ENCODE data around the gene CYBA.
"Not testable (repeated sequence)": the region's sequence is repeated elsewhere in the genome, so short reads cannot be mapped to it uniquely, and the experiment has no call there.

Gene CYBA

GRCh38 chr16:88613911-88614817 lies 36.7 kb downstream of the CYBA start:
- peak; percentile 40 for DNase-seq (ENCODE audit: low spot score)

DNA sequence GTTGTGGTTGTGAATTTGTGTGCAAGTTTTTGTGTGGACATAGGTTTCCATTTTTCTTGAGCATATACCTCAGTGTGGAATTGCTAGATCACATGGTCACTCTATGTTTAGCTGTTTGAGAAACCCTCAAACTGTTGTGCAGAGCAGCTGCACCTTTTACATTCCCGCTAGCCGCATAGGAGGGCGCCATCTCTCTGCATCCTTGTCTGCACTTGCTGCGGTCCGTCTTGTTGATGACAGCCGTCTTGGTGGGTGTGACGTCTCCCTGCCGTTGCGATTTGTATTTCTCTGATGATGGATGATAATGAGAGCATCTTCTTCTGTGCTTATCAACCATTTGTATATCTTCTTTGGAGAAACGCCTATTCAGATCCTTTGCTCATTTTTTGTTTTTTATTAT lies 37.6 kb downstream of the CYBA start:
- DNase-seq (ENCODE audit: low spot score) = no peak

GRCh38 chr16:88610909-88611812 lies 39.7 kb downstream of the CYBA start:
- DNase-seq (ENCODE audit: low spot score) = no peak

- no peak for DNase-seq (ENCODE audit: low spot score)
Observed at GRCh38 chr16:88610080-88610479, 40.8 kb downstream of the CYBA start.

GRCh38 chr16:88609426-88609825 lies 41.4 kb downstream of the CYBA start:
- not testable (repeated sequence) for DNase-seq (ENCODE audit: low spot score)

DNA sequence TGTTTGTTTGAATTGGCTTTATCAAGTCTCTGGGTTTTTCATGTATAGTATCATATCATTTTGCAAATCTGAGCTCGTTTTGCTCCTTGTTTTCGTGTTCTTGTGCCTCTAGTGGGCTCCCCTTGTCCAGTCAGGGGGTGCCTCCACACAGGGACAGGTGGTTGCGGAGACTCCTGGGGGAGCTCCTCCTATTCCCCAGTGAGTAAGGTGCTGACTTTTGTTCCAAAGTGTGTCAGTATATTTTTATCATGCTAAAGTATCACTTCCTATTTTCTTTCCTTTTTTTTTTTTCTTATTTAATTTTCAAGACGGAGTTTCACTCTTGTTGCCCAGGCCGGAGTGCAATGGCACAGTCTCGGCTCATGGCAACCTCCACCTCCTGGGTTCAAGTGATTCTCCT lies 42.8 kb downstream of the CYBA start:
- no peak for DNase-seq (ENCODE audit: low spot score)

DNA sequence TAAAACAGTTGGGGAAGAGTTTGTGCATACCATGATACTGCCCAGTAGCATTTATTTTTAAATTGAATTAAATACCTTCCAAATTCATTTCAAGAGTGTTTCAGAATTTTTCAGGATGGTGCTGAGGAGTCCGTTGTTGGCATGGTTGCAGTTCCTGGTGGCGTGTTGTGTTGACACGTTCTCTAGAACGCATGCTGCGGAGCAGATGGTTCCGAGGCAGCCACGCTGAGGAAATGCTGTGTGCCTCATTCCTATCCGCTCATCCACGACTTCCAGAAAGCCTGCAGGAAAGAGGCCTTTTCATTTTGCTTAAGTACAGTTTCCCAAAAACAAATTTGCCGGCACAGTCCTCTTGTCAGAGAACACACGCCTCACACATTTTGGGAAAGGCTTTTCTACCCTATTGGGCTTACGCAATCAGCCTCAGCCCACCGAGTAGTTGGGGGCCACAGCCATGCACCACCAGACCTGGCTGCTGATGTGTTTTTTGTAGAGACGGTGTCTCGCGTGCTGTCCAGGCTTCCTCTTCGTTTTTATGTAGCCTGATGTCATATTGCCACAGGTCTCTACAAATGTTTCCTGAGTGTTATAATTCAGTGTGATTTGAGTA lies 44.6 kb downstream of the CYBA start:
- DNase-seq (ENCODE audit: low spot score) = no peak

DNA sequence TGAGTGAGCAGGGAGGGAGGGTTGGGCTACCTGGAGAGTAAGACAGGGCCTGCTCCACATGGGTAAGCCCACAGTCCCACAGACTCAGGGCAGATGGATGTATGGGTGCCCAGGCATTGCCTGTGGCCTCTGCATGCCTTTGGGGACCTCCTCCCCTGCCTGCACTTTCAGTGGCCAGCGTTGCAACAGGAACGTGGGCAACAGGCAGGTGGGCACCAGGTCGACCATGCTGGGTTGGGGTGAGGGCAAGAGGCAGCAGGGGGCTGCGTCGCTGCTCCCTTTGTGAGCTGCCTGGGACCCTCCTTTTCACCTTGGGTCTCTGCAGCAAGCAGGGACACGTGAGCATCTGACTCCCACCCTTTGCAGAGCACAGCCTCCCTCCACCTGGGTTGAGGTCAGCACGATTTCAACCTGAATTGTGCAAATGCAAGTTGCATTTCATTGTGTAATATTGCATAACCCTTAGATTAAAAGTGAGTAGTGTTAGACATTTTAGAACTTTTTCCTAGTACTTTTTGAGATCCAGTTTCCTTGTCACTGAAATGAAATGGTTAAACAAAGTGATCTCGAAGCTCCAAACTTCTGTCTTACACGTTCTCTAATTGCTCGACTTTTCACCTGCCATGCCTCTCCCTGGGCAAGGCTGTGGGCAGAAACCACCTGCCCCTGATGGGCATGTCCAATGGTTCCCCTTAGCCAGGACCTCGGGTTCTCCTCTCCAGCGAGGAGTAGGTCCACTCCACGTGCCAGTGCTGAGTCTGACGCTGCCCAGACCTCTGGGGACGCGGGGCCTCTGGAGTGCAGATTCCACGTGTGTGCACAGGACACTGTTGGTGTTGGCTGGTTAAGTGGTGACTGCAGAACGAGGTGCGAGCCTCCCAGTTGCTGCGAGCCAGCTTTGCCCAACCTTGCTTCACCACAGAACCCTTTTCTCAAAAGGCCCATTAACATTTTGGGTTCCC lies 45.4 kb downstream of the CYBA start:
- DNase-seq (ENCODE audit: low spot score) = no peak

GRCh38 chr16:88602091-88602490 lies 48.8 kb downstream of the CYBA start:
- no peak for DNase-seq (ENCODE audit: low spot score)

GRCh38 chr16:88601313-88602036 lies 49.4 kb downstream of the CYBA start:
- no peak for DNase-seq (ENCODE audit: low spot score)

DNA sequence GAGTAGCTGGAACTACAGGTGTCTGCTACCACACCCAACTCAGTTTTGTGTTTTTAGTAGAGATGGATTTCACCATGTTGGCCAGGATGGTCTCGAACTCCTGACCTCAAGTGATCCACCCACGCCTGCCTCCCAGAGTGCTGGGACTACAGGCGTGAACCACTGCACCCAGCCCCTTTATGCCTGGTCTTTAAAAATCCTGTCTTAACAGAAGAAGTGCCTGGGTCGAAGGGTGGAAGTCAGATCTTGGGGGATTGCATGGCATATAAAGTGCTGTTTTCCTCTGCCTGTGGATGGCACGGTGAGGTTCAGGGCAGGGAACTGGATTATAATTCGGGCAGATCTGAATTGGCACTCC lies 50.3 kb downstream of the CYBA start:
- DNase-seq (ENCODE audit: low spot score) = no peak

GRCh38 chr16:88599825-88600538 lies 50.9 kb downstream of the CYBA start:
- no peak for DNase-seq (ENCODE audit: low spot score)

GRCh38 chr16:88599092-88599733 lies 51.6 kb downstream of the CYBA start:
- peak; percentile 78 for DNase-seq (ENCODE audit: low spot score)

DNA sequence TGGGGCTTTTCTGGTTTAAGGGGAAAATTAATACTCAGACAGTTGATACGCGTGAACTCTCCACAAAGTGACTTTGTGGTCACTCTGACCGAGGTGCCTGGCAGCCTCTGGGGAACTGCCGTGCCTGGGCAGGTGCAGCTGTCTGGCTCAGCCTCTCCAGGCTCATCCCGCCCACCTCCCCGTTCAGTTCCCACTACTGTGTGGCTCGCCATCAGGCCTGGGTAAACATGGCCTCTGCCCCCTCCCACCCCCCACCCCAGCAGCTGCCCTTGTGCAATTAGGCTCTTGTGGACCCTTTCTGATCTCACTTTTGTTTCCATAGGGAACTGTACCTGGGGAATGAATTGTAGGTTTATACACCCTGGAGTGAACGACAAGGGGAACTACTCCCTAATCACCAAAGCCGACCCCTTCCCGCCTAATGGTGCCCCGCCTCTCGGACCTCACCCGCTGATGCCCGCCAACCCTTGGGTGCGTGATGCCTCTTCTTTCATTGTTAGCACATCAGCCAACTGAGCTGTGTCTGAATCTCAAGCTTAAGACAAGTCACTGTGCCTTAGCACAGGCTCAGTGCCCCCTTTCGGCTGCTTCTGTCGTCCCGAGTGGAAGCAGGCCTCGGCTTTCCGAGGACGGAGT lies 52.9 kb downstream of the CYBA start:
- DNase-seq (ENCODE audit: low spot score) = no peak

GRCh38 chr16:88596483-88596882 lies 54.4 kb downstream of the CYBA start:
- peak; percentile 94 for DNase-seq (ENCODE audit: low spot score)

- no peak for DNase-seq (ENCODE audit: low spot score)
Observed at GRCh38 chr16:88595921-88596320, 54.9 kb downstream of the CYBA start.

DNA sequence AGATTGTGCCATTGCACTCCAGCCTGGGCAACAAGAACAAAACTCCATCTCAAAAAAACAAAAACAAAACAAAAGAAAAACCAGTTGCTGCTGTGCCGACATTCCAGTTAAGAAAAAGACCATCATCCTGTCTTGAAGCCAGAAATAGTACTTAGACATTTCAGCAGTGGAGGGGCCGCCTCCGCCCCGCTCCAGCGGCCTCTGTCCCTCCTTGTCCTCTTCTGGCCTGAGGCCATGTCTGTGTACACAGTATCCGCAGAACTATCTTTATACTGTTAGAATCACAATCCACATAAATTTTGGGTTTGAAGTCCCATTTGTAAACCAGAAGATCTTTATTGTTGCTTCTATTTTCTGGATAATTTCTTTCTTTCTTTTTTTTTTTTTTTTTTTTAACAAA lies 55.8 kb downstream of the CYBA start:
- peak; percentile 34 for DNase-seq (ENCODE audit: low spot score)

DNA sequence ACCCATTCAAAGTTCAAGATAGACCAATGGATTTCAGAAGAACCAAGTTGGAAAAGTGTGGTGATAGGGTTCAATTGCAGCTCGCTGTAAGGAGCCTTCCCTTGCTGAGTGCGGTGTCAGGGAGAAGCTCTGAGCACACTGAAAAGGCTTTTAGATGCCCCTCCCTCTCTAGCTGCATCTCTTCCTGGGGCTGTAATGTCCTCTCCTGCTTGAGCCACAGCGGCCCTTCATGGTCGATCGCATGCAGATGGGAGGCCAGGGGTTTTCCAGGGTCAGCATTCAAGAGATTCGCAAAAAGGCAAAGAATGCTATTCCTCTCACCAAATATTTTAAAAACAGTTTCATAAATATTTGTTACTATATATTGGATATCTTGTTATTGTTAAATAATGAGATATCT lies 56.9 kb downstream of the CYBA start:
- no peak for DNase-seq (ENCODE audit: low spot score)

- peak; percentile 86 for DNase-seq (ENCODE audit: low spot score)
Observed at GRCh38 chr16:88593489-88593888, 57.4 kb downstream of the CYBA start.

All from pons (tissue), 1 donor.